ENCODE data around the gene HBQ1.
A peak's percentile ranks its signal among the peaks of the same experiment; 100 is the strongest.
"Not testable (repeated sequence)": the region's sequence is repeated elsewhere in the genome, so short reads cannot be mapped to it uniquely, and the experiment has no call there.

Gene HBQ1

DNA sequence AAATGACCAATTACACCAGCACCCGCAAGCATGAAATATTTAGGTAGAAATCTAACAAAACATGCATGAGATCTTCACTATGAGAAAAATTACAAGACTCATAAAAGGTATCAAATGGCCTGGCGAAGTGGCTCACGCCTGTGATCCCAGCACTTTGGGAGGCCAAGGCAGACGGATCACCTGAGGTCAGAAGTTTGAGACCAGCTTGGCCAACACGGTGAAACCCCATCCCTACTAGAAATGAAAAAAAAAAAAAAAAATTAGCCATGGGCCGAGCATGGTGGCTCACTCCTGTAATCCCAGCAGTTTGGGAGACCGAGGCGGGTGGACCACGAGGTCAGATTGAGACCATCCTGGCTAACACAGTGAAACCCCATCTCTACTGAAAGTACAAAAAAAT lies 23.8 kb downstream of the HBQ1 start:
- not testable (repeated sequence) for H4K12ac ChIP-seq (ENCODE audit: low read depth, low read length); H3K27ac ChIP-seq (ENCODE audit: low read depth, low read length); DNase-seq; H2AK5ac ChIP-seq (ENCODE audit: low read length); H3K23ac ChIP-seq (ENCODE audit: low read length); H3K18ac ChIP-seq (ENCODE audit: low read length); H3K9me3 ChIP-seq (ENCODE audit: insufficient read depth, low read depth, low read length); H3K14ac ChIP-seq (ENCODE audit: low read length); H3K79me2 ChIP-seq (ENCODE audit: control insufficient read depth, insufficient read depth, low read length, poor library complexity); H3K4me2 ChIP-seq (ENCODE audit: low read length); H2BK12ac ChIP-seq (ENCODE audit: low read length); H4K8ac ChIP-seq (ENCODE audit: low read depth, low read length); H3K4me3 ChIP-seq (ENCODE audit: low read depth, low read length); H2AFZ ChIP-seq (ENCODE audit: insufficient read depth, low read length, poor library complexity); H3K9ac ChIP-seq (ENCODE audit: low read length); H4K91ac ChIP-seq (ENCODE audit: low read depth, low read length); H3K27me3 ChIP-seq (ENCODE audit: insufficient read depth, low read length); H3K79me1 ChIP-seq (ENCODE audit: low read length); H2BK120ac ChIP-seq (ENCODE audit: insufficient read depth, low read length, poor library complexity); H2BK5ac ChIP-seq (ENCODE audit: low read depth, low read length, poor library complexity); H3K4ac ChIP-seq (ENCODE audit: low read depth, low read length); H3K4me1 ChIP-seq (ENCODE audit: control insufficient read depth in 1 of 2, insufficient read depth in 2 of 2, low read length in 2 of 2)
- no CpG with 5 or more reads among the region's 9 CpGs for WGBS (ENCODE audit: extremely low coverage, insufficient coverage, insufficient read length)
- H3K36me3 ChIP-seq (ENCODE audit: control insufficient read depth in 1 of 2, insufficient read depth in 2 of 2, low read length in 2 of 2) = peaks cover 44 to 56% of the 10 kb centered on the region in 2 experiments

- not testable (repeated sequence) for H3K4ac ChIP-seq (ENCODE audit: low read depth, low read length); H2BK5ac ChIP-seq (ENCODE audit: low read depth, low read length, poor library complexity); H3K4me1 ChIP-seq (ENCODE audit: control insufficient read depth in 1 of 2, insufficient read depth in 2 of 2, low read length in 2 of 2); H3K9me3 ChIP-seq (ENCODE audit: insufficient read depth, low read depth, low read length); H3K9ac ChIP-seq (ENCODE audit: low read length); H2AK5ac ChIP-seq (ENCODE audit: low read length); DNase-seq; H4K12ac ChIP-seq (ENCODE audit: low read depth, low read length); H3K23ac ChIP-seq (ENCODE audit: low read length); H3K27me3 ChIP-seq (ENCODE audit: insufficient read depth, low read length); H3K4me3 ChIP-seq (ENCODE audit: low read depth, low read length); H3K79me2 ChIP-seq (ENCODE audit: control insufficient read depth, insufficient read depth, low read length, poor library complexity); H3K4me2 ChIP-seq (ENCODE audit: low read length); H2BK120ac ChIP-seq (ENCODE audit: insufficient read depth, low read length, poor library complexity); H3K14ac ChIP-seq (ENCODE audit: low read length); H3K18ac ChIP-seq (ENCODE audit: low read length); H2BK12ac ChIP-seq (ENCODE audit: low read length); H4K91ac ChIP-seq (ENCODE audit: low read depth, low read length); H2AFZ ChIP-seq (ENCODE audit: insufficient read depth, low read length, poor library complexity); H3K27ac ChIP-seq (ENCODE audit: low read depth, low read length); H3K79me1 ChIP-seq (ENCODE audit: low read length); H4K8ac ChIP-seq (ENCODE audit: low read depth, low read length)
- WGBS (ENCODE audit: extremely low coverage, insufficient coverage, insufficient read length) = no CpG with 5 or more reads among the region's 4 CpGs
- peaks cover 50 to 65% of the 10 kb centered on the region in 2 experiments for H3K36me3 ChIP-seq (ENCODE audit: control insufficient read depth in 1 of 2, insufficient read depth in 2 of 2, low read length in 2 of 2)
Measured at GRCh38 chr16:209359-209758, 29.1 kb downstream of the HBQ1 start.

GRCh38 chr16:211631-212180 lies 31.4 kb downstream of the HBQ1 start:
- no CpG with 5 or more reads among the region's 14 CpGs for WGBS (ENCODE audit: extremely low coverage, insufficient coverage, insufficient read length)
- not testable (repeated sequence) for H3K18ac ChIP-seq (ENCODE audit: low read length); H2BK5ac ChIP-seq (ENCODE audit: low read depth, low read length, poor library complexity); H3K4me3 ChIP-seq (ENCODE audit: low read depth, low read length); H2BK120ac ChIP-seq (ENCODE audit: insufficient read depth, low read length, poor library complexity); H3K27me3 ChIP-seq (ENCODE audit: insufficient read depth, low read length); H2BK12ac ChIP-seq (ENCODE audit: low read length); H3K27ac ChIP-seq (ENCODE audit: low read depth, low read length); H2AFZ ChIP-seq (ENCODE audit: insufficient read depth, low read length, poor library complexity); H4K12ac ChIP-seq (ENCODE audit: low read depth, low read length); H3K79me2 ChIP-seq (ENCODE audit: control insufficient read depth, insufficient read depth, low read length, poor library complexity); H4K91ac ChIP-seq (ENCODE audit: low read depth, low read length); H3K79me1 ChIP-seq (ENCODE audit: low read length); H3K4me2 ChIP-seq (ENCODE audit: low read length); H2AK5ac ChIP-seq (ENCODE audit: low read length); H3K14ac ChIP-seq (ENCODE audit: low read length); DNase-seq; H3K9me3 ChIP-seq (ENCODE audit: insufficient read depth, low read depth, low read length); H3K4me1 ChIP-seq (ENCODE audit: control insufficient read depth in 1 of 2, insufficient read depth in 2 of 2, low read length in 2 of 2); H3K9ac ChIP-seq (ENCODE audit: low read length); H4K8ac ChIP-seq (ENCODE audit: low read depth, low read length)
- H3K36me3 ChIP-seq (ENCODE audit: control insufficient read depth in 1 of 2, insufficient read depth in 2 of 2, low read length in 2 of 2) = peaks cover 65 to 67% of the 10 kb centered on the region in 2 experiments
- peak overlapping the region; percentile 54 for H3K23ac ChIP-seq (ENCODE audit: low read length)
- H3K4ac ChIP-seq (ENCODE audit: low read depth, low read length) = peak overlapping the region; percentile 43

- Histone ChIP-seq H3K27ac (ENCODE audit: low read depth, low read length) (no peak overlapping the region), H3K4me1 (ENCODE audit: control insufficient read depth in 1 of 2, insufficient read depth in 2 of 2, low read length in 2 of 2) (no peaks in the 10 kb centered on the region), H3K9me3 (ENCODE audit: insufficient read depth, low read depth, low read length) (no peaks in the 10 kb centered on the region), H3K9ac (ENCODE audit: low read length) (no peak overlapping the region), H3K79me2 (ENCODE audit: control insufficient read depth, insufficient read depth, low read length, poor library complexity) (peaks cover 4% of the 10 kb centered on the region), H3K27me3 (ENCODE audit: insufficient read depth, low read length) (no peaks in the 10 kb centered on the region), H4K8ac (ENCODE audit: low read depth, low read length) (no peak overlapping the region), H2BK120ac (ENCODE audit: insufficient read depth, low read length, poor library complexity) (no peak overlapping the region), H3K18ac (ENCODE audit: low read length) (no peak overlapping the region), H3K36me3 (ENCODE audit: control insufficient read depth in 1 of 2, insufficient read depth in 2 of 2, low read length in 2 of 2) (peaks cover 65 to 69% of the 10 kb centered on the region in 2 experiments), H2BK5ac (ENCODE audit: low read depth, low read length, poor library complexity) (no peak overlapping the region), H2AK5ac (ENCODE audit: low read length) (no peak overlapping the region), H2BK12ac (ENCODE audit: low read length) (no peak overlapping the region), H3K4ac (ENCODE audit: low read depth, low read length) (no peak overlapping the region), H3K23ac (ENCODE audit: low read length) (no peak overlapping the region), H3K79me1 (ENCODE audit: low read length) (no peaks in the 10 kb centered on the region), H2AFZ (ENCODE audit: insufficient read depth, low read length, poor library complexity) (no peak overlapping the region), H3K4me3 (ENCODE audit: low read depth, low read length) (no peak overlapping the region), H3K14ac (ENCODE audit: low read length) (no peak overlapping the region), H4K91ac (ENCODE audit: low read depth, low read length) (no peak overlapping the region), H3K4me2 (ENCODE audit: low read length) (no peak overlapping the region), H4K12ac (ENCODE audit: low read depth, low read length) (no peak overlapping the region)
- WGBS (ENCODE audit: extremely low coverage, insufficient coverage, insufficient read length) = no CpG with 5 or more reads among the region's 3 CpGs
- DNase-seq = no peak
Measured at GRCh38 chr16:212999-213398, 32.7 kb downstream of the HBQ1 start.
